Bronchial smooth muscle cell (primary cell): ENCODE measurements around the gene NGB. TPM values are rescaled to one million over a fixed set of nuclear protein-coding genes. Genes with fewer than 3 reads are reported as not detected.

Experiments
- total RNA-seq: library from RNA; depleted of rRNA; stranded (reverse); fragments of >200 nt; gene quantifications from 2 replicates; pipeline ENCODE4 v1.2.1, GENCODE V29; 2014

The NGB gene, protein sequence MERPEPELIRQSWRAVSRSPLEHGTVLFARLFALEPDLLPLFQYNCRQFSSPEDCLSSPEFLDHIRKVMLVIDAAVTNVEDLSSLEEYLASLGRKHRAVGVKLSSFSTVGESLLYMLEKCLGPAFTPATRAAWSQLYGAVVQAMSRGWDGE
- not detected in 2 replicates for total RNA-seq

DNA sequence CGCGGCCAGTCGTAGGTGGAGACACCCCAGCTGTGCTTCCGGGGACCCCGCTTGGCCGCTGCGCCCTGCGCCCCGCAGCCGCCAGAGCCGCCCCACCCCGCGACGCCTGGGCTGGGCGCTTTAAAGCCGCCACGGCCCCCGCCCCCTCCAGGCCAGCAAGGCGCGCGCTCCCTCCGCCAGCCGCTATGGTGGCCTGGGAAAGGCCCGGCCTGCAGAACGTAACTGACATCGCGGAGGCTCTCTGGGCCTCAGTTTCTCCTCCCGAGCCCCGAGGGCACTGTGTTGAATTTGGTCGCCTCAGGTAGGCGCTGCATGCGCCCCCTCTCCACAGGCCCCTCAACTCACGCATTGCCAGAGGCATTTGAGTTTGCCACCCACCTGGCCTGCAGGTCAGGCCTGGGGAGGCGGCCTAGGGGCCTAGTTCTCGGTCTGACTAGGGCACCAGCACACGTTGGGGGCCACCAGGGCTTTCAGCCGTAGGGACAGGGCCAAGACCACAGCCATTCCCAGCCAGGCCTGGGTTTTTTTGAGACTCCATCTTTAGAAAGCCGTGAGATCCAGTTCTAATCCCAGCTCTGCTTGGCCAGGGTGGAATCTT lies at the start of gene NGB:
TSS of gene NGB (minus strand) at position 94 of the 598 bp plus-strand sequence. CDS start 269 bp downstream, outside the sequence.

DNA sequence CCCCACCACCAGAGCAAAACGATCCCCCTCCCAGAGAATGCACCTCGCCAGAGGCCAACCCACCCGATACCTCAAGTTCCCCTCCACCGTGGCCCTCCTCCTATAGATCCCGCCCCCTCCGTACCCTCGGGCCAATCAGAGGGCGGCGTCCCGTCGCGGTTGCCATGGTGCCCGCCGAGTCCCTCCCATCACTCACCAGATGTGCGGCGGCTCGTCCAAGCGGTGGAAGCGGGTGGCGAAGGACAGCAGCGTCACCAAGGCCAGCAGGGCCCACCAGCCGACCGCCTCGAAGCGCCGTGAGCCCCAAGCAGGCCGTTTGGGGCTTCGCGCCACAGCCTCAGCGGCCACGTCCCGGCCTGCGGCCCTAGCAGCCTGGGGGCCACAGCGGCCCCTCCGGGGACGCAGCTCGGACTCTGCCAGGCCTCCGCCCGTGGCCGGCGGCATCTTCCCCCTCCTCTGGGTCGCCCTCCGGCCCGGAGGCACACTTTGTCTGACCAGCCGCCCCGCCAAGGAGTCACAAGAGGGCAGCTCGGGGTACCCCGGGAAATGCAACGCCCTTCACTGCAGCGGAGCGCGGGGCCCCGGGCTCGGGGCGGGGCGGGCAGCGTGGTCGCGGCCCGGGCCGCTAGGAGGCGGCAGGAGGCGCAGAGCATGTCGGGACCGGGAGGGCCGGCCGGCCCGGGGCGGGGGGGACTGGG lies 49.4 kb upstream of the NGB start, which contains the start of gene POMT2:
TSS of gene POMT2 (minus strand) at position 646 of the 698 bp plus-strand sequence. CDS start at position 444, 202 bp downstream.

Other genes starting within 250 kb of the NGB start
- 25.5 and 29.5 TPM in 2 replicates for gene IRF2BPL, start 242.5 kb downstream of the NGB start, total RNA-seq
- 4.6 and 5.0 TPM in 2 replicates for gene CIPC, start 172.9 kb downstream of the NGB start, total RNA-seq
- gene ZDHHC22, start 129.4 kb downstream of the NGB start, total RNA-seq = not detected in 2 replicates
- gene TMEM63C, start 89.4 kb downstream of the NGB start, total RNA-seq = 0.32 TPM in 1 of 2 replicates, not detected in the other
- gene POMT2, start 49.7 kb upstream of the NGB start, total RNA-seq = 4.7 and 5.9 TPM in 2 replicates
- 17.5 and 30.3 TPM in 2 replicates for gene GSTZ1, start 49.8 kb upstream of the NGB start, total RNA-seq
- 3.5 and 3.7 TPM in 2 replicates for gene TMED8, start 105.9 kb upstream of the NGB start, total RNA-seq
- gene SAMD15, start 106.2 kb upstream of the NGB start, total RNA-seq = 0.94 and 1.3 TPM in 2 replicates
- 0.26 and 0.32 TPM in 2 replicates for gene NOXRED1, start 152.3 kb upstream of the NGB start, total RNA-seq
- 32.2 and 36.1 TPM in 2 replicates for gene VIPAS39, start 186.4 kb upstream of the NGB start, total RNA-seq
- 76.8 and 95.2 TPM in 2 replicates for gene AHSA1, start 186.9 kb upstream of the NGB start, total RNA-seq
- 0.16 and 0.17 TPM in 2 replicates for gene ISM2, start 227.6 kb upstream of the NGB start, total RNA-seq